ENCODE measurements around the gene TEAD1. TPM values are rescaled to one million over a fixed set of nuclear protein-coding genes. Genes with fewer than 3 reads are reported as not detected.

The TEAD1 gene
- total RNA-seq, 2 donors from 2014 or later, result 32.7 to 56.7 TPM

DNA sequence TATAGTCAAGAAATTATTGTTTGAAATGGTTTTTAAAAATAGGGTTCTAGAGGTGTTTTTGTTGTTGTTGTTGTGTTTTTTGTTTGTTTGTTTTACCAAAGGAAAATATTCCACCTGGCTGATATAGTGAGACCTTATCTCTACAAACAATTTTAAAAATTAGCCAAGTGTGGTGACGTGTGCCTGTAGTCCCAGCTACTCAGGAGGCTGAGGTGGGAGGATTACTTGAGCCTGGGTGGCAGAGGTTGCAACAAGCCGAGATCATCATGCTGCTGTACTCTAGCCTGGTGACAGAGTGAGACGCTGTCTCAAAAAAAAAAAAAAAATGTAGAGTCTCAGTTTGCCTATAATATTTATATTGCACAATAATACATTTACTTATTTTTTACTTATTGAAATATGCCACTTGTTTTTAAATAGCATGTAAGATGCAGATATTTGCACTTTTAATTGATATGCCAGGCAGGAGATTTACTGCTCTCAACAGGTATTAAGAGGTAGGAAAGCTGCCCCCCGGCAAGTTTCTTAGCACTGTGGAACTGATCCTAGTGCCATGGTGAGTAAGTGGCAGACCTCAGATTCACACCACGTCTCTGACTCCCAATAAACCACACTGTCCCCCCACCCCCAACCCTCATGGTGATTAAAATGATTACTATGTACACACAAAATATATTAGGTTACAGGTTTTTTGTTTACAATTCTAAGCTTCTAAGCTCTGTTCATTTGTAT lies 157.4 kb downstream of the TEAD1 start:
- no peak for TF ChIP-seq CTCF (IDR thresholded peaks at IDR 0.05)
- Histone ChIP-seq H3K27me3 (no peaks in the 10 kb centered on the region), H3K4me3 (no peak overlapping the region), H3K27ac (no peak overlapping the region), H3K9ac (ENCODE audit: low read depth in 2 of 2, low read length in 2 of 2) (no peak overlapping the region), H3K9me3 (no peaks in the 10 kb centered on the region), H3K4me1 (no peaks in the 10 kb centered on the region), H3K36me3 (no peaks in the 10 kb centered on the region)
- intact Hi-C loops (cut with DNase I), result no loop called here
- no peak for DNase-seq

GRCh38 chr11:12832480-12833224 lies 158.4 kb downstream of the TEAD1 start:
- Histone ChIP-seq H3K4me3 (no peak overlapping the region), H3K27ac (no peak overlapping the region), H3K9me3 (no peaks in the 10 kb centered on the region), H3K36me3 (no peaks in the 10 kb centered on the region), H3K27me3 (no peaks in the 10 kb centered on the region), H3K9ac (ENCODE audit: low read depth in 2 of 2, low read length in 2 of 2) (no peak overlapping the region), H3K4me1 (no peaks in the 10 kb centered on the region)
- intact Hi-C loops (cut with DNase I), result no loop called here
- no peak for DNase-seq
- no peak for TF ChIP-seq CTCF (IDR thresholded peaks at IDR 0.05)

DNA sequence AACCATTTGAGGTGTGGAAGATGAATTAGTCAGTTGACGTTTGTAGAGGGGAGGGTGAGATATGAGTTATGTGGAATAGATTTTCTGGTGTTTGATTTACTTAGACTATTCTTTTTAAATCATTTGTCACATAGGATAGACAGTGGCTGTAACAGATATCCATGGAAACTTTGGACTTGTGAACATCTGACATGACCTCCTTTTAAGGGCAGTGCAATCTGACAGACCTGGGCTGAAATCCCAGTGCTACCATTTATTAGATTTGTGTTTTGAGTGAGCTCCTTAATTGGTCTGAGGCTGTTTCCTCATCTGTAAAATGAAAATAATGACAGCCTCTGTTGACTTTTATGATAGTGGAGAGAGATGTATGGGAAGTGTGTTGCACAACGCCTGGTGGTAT lies 159.9 kb downstream of the TEAD1 start:
- no peak for TF ChIP-seq CTCF (IDR thresholded peaks at IDR 0.05)
- no peaks in the 10 kb centered on the region for H3K27me3 ChIP-seq
- no peak overlapping the region for H3K9ac ChIP-seq (ENCODE audit: low read depth in 2 of 2, low read length in 2 of 2)
- no peaks in the 10 kb centered on the region for H3K9me3 ChIP-seq
- no peak for DNase-seq
- no peaks in the 10 kb centered on the region for H3K4me1 ChIP-seq
- H3K4me3 ChIP-seq, result no peak overlapping the region
- no peaks in the 10 kb centered on the region for H3K36me3 ChIP-seq
- no peak overlapping the region for H3K27ac ChIP-seq
- intact Hi-C loops (cut with DNase I), result no loop called here

GRCh38 chr11:12834630-12835029 lies 160.4 kb downstream of the TEAD1 start:
- no peak for TF ChIP-seq CTCF (IDR thresholded peaks at IDR 0.05)
- intact Hi-C loops (cut with DNase I), result no loop called here

DNA sequence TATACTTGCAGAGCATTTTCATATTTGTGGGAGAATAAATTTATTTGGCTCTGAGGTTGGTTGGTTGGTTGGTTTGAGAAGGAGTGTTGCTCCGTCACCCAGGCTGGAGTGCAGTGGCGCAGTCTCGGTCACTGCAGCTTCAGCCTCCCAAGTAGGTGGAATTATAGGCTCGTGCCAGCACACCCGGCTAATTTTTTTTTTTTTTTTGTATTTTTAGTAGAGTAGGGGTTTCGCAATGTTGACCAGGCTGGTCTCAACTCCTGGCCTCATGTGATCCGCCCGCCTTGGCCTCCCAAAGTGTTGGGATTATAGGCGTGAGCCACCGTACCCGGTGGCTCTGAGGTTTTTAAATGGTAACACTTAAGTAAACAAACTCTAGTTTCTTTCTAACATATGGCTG lies 161.1 kb downstream of the TEAD1 start:
- no peak for DNase-seq
- Histone ChIP-seq H3K36me3 (no peaks in the 10 kb centered on the region), H3K27me3 (no peaks in the 10 kb centered on the region), H3K9me3 (no peaks in the 10 kb centered on the region), H3K4me3 (no peak overlapping the region), H3K9ac (ENCODE audit: low read depth in 2 of 2, low read length in 2 of 2) (no peak overlapping the region), H3K27ac (no peak overlapping the region), H3K4me1 (no peaks in the 10 kb centered on the region)
- intact Hi-C loops (cut with DNase I), result no loop called here
- no peak for TF ChIP-seq CTCF (IDR thresholded peaks at IDR 0.05)

More at GRCh38 chr11:12834630-12835029, 160.4 kb downstream of the TEAD1 start:
- Histone ChIP-seq H3K9me3 (no peaks in the 10 kb centered on the region), H3K27me3 (no peaks in the 10 kb centered on the region), H3K27ac (no peak overlapping the region), H3K36me3 (no peaks in the 10 kb centered on the region), H3K9ac (ENCODE audit: low read depth in 2 of 2, low read length in 2 of 2) (no peak overlapping the region), H3K4me1 (no peaks in the 10 kb centered on the region), H3K4me3 (no peak overlapping the region)
- DNase-seq, result no peak

Measured in colonic mucosa (tissue), 4 donors.